NCI-H2107 treated with DMSO at 0.1 percent for 48 hours (cell line): ENCODE results near the gene ADGRV1.

Experiments
- DNase-seq: peaks from one replicate; lab custom pipeline; 2025; ENCODE audit not compliant: unreplicated experiment; lab: John Stamatoyannopoulos, UW

ADGRV1 gene

DNA sequence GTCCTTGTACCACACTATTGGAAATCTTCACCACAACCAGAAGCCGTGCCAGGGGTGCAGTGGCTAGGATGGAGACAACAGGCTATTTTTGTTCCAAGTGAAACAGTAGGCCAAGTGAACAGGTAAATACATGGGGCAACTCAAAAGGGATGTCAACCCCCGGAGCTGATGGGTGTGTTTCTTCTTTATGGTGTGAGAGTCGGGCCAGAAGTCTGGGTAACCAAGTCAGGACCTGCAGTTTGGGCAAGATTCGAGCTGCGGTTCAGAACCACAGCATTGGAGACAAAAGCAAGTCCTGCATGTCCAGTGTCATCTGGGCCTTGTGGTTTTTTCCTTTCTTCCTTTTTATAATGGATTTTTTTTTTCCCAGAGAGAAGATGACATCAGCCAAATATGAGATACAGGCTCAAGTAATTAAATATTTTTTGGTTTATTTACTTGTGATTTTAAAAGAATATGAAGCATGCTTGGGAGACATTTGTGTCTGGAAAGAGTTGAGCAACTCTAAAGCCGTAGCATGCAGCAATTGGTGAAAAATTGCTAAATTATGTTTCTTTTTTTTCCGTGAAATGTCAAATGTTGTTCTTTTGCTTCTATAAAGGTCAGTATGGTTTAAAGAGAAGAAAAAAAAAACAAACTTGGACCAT lies 562.9 kb downstream of the ADGRV1 start:
- DNase-seq, result no peak

DNA sequence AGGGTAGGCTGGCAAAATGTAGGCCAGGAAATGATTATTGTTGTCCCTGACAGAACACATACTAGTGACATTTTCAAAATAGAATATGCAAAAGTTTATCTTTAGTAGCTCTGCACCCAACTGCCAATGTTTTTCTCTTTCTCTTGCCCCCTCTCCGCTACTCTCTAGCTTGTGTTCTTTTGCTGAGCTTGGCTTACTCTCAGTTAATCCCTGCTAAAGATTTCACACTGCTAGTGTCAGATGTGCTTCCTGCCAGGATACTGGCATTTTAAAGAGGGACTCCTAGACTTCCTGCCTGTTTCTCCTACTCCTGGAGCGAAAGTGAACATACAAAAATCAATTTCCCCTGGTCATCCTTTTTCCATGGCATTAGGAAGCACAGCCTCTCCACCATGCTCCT lies 564.1 kb downstream of the ADGRV1 start:
- no peak for DNase-seq

DNA sequence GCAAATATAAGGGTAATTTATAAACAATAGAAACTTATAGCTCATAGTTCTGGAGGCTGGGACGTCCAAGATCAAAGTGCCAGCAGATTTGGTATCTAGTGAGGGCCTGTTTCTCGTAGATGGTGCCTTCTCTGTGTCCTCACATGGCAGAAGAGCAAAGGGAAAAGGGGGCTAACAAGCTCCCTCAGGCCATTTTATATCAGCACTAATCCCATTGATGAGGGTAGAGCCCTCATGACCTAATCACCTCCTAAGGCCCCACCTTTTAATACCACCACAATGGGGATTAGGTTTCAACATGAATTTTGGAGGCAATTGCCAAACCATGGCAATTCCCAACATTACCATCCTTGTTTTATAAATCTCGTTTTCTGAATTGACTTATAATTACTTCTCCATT lies 564.7 kb downstream of the ADGRV1 start:
- DNase-seq, result no peak

DNA sequence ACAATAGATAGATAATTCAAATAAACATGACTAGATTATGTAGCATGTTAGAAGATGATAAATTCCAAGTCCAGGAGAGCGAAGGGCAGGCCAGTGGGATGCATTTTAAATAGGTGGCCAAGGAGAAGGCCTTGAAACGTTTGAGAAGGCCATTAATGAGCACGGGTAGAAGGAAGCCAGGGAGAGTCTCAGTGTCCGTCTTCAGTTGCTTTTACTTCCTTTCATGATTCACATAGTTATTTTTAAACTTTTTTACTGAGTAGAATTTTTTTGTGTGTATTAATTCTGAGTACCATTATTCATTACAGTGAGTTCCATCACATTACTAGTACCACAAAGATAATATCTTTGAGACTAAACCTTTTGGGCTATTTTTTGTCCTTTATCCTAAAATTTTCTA lies 565.3 kb downstream of the ADGRV1 start:
- DNase-seq, result no peak

DNA sequence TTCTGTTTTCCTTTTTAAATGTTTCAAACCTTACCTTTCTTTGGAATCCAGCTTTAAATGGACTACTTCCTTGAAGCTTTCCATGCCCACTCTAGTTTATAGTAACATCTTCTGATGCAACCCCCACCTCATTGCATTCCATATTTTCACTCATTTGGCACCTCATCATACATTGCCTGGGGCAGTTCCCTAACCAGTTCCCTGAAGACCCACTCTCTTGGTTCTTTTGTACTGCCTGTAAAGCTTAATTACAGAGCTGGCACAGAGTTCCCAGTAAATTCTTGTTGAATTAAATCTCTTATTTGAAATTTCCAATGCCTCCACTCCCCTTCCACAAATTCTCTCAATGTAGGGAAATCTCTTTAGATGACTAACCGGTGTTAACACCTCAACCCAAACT lies 567.3 kb downstream of the ADGRV1 start:
- DNase-seq, result no peak

DNA sequence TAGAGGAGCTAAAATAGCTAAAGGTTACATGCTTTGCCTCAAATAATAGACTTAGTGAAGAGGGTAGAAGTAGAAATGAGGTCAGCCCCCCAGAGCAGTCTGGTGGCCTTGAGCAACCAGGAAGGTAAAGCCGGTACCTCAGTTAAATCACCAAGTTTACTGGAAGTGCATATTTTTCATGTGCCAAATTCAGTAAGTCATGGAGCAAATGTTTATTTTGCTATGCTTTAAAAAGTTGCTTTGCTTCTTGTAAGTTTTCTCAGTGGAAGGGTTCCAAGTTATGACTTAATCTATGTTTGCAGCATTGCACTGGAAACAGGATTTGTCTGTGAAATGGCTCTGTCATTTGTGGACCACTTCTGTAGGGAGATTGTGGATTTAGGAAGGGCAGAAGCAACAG lies 567.9 kb downstream of the ADGRV1 start:
- DNase-seq, result no peak

DNA sequence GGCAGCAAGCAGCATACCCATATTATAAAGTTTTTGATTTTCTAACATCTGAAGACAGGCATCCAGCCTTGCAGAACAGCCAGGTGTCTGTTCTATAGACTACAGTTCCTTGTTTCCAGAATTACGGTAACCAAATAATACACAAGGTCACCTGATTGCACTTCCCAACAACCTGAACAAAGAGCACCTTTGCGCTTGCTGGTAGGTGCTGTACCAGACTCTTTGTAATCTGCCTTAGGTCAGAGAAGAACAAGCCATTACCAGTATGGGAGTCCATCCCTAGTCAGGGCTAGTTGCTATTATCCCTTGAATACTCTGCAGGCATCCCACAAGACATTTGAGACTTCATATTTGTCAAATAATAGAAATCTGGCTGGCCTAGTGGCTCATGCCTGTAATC lies 568.3 kb downstream of the ADGRV1 start:
- DNase-seq, result no peak

DNA sequence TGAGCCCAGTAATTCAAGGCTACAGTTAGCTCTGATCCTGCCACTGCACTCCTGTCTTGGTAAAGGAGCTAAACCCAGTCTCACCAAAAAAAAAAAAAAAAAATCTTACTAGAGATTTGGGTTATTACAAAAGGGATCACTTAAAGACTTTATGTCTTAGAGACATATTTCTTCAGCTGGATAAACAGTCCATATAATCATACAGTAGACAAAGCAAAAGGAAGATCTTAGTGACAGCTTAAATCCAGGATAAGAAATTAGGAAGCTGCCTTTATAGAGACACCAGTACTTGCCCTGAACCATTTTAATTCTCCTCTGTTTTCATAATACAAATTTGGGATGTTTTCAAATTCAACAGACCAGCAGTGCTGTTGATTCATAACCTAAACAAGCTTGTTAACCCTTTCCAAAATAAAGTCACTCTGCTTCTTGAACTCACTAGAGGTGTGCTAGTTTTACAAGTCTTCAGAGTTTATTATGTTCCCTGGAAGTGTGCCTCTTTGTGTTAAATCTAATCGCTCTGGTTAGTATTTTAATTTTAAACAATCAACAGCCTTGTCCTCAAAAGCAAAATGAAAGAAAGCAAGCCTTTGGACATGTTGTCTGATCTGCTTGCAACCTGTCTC lies 569.0 kb downstream of the ADGRV1 start:
- no peak for DNase-seq

DNA sequence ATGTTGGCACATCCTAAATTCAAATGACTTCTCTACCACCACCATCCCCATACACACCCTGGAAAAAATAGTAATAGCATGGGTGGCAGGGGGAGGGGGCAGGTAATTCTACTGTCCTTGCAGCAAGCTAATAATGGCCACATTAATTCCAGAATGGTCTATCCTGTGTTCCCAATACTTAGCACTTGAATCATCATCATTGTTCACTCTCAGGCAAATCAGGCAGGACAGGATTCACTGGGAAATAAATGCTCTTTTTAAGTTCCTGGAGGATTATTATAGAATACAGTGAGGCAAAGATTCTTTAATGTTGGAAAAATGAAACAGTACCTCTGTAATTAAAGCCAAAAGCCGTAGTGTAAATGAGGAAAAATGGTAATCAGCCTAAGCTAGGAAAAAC lies 570.0 kb downstream of the ADGRV1 start:
- no peak for DNase-seq

DNA sequence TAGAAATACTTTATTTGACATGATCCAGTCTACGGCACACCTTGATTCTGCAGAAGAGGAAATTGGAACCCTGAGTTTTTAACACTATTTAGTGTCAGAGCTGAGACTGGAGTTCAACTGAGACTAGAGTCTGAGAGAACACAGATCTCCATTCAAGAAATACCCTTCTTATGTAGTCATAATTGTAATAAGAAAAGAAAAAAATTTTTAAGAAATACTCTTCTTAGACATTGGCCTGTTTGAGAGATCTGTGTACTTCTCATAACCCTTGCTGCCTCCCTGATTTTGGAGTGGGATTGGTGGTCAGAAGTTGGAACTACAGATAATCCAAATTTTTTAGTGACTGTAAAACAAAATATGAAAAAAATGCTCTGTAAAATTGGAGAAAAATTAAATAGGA lies 571.2 kb downstream of the ADGRV1 start:
- DNase-seq, result no peak

DNA sequence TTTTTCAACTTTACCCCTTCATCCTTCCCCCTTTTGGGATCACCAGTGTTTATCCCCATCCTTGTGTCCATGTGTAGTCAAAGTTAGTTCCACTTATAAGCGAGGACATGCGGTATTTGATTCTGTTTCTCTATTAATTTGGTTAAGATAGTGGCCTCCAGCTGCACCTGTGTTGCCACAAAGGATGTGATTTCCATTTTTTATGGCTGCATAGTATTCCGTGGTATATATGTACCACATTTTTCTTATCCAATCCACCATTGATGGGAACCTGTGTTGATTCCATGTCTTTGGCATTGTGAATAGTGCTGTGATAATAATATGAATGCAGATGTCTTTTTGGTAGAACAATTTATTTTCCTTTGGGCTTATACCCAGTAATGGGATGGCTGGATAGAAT lies 572.2 kb downstream of the ADGRV1 start:
- DNase-seq, result no peak

DNA sequence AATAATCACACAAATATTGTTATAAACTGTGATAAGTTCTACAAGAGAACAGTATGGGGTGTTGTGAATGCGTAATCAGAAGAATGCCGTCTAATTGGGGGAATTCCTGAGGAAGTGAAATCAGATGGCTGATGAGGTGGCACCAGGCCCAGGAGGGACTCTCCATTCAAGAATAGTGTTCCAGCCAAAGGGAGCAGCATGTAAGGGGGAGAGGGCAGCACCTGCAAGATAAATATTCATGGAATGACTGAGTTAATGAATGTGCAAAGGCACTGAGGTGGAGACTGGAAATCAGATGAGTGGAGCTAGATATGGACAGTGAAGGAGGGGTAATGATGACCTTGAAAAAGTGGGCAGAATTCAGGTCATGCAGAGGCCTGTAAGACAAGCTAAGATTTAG lies 574.0 kb downstream of the ADGRV1 start:
- no peak for DNase-seq

DNA sequence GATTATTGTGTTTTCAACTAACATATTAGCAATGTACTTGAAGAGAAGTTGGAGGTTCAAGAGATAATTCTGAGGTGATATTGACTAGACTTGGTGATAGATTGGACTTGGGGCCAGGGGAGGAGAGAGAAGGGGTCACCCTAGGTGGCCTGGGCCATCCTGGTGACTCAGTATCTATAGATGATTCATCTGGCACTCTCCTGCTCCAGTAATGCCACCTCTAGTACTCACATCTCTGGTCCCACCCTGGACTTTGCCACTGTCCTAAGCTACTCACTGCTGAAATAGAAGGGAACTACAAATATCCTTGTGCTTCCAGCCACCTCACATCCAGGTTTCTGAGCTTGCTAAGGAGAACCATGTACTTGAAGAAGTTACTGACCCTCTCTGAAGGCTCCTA lies 574.6 kb downstream of the ADGRV1 start:
- no peak for DNase-seq

DNA sequence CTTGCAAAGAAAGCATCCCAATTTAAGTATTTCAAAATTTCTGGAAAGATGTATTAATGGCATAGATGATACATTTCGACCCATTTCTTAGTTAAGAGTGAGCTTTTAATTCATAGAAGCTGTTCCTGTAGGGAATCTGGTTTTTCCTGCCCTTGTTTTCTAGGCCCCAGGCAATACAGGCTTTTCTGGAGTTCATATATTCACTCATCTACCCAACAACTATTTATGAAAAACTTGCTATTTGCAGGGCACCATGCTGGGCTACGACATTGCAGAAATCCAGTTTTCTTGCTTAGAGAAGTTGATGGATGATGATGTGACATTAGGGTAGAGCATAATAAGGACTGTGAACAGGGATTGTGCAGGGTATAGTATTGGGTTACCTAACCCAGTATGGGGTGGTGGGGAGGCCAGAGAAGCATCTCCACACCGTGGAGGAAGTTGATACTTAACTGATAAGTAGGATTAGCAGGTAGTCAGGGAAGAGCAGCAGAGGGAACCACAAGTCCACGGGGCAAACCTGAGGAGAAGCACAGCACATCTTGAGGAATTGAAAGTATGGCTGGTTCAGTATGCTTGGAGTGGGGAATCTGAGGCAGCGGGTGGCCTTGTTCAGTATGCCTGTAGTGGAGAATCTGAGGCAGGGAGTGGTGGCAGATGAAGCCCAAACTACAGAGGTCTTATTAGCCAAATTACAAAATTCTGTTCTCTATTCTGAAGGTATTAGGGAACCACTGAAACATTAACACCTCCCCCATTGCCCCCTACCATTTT lies 577.1 kb downstream of the ADGRV1 start:
- no peak for DNase-seq

DNA sequence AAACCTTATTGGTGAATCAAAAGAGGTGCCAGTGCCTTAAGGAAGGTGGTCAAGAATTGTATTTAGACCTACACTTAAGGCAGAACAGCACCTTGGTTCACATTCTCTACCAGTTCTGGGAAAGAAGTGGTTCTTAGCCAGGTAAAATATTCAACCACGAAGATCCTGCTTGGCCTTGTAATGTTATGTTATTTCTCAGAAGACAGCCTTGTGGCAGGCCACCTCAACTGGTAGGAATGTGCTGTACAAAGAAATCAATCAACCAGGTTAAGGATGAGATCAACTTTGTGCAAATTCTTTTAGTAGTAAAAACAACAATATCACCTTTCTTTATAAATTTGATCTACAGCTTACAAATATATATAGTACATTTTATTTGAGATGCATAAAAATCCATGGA lies 577.7 kb downstream of the ADGRV1 start:
- DNase-seq, result no peak

DNA sequence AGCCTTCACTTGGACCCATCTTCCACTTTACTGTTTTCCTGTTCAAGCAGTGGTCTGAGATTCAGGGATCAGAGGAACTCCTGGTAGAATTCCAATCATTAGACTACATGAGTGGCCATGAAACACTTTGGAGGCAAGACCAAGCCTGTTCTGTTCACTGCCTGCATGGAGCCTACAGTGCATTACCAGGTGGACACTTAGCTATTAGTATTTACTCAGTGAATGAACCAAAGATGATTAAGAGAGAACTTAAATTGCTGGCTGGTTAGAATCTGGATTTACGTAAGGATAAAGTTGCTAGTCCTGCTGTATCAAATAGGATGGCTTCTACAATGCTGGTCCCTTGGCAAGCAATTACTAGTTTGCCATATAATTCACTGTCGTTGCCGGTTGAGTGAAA lies 579.0 kb downstream of the ADGRV1 start:
- DNase-seq, result no peak

DNA sequence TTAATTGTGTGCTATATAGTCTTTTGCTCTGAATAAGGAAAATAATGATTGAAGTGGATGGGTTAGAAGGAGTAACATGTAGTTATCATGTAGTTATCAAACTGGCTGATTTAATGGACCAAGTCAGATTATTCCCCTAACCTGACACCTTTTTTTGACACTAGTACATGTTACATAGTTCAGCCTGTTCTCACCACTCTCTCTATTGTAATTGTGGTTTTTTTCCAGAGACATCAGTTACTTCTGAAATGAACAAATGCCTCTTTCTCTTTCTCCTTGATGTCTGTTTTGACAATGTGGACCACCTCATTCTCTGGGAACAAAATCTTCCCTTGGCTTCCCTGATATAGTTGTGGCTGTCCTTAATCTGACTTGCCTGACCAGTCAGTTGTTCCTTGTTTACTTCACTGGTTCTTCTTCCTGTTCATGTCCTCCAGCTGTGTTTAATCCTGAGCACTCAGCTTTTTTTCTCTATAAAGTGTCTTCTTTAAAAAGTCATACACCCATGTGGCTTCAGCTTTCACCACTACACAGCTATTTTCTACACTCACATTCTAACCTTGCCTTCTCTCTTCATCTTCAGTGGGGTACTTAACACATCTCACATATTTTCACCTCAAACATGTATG lies 581.1 kb downstream of the ADGRV1 start:
- no peak for DNase-seq

DNA sequence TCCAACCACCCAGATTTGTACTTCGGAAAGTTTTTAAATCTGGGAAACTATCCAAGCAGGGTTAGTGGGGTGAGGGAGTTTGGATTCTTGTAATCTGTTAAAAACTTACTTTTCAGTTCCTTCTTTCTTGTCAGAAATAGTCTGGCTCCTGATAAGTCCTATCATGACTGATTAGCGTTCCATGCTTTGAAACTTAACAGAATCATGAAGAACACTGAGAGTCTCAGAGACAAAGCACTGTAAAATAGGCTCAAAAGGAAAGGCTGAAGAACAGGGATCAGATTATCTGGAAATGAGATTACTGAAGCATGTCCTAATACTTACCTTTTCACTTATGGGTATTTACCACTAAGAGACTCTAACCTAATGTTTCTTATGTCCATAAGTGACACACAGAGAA lies 582.1 kb downstream of the ADGRV1 start:
- DNase-seq, result no peak

DNA sequence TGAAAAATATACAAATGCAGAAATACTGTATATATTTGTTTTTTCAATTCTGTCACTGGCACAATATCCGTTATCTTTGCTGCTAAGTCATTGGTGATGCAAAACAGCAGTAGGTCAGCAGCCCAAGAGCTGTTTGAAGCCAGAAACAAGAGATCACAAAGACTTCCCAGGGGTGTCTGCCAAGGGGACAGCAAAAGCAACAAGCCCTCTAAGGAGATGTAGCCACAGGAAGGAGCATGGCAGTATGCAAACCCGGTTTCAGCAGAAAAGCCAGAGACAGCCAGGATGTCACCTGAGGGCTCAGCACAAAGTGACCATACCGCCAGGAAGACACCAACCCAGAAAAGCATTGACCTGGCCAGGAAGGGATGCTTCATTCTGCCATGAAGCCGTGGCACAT lies 583.0 kb downstream of the ADGRV1 start:
- DNase-seq, result no peak

DNA sequence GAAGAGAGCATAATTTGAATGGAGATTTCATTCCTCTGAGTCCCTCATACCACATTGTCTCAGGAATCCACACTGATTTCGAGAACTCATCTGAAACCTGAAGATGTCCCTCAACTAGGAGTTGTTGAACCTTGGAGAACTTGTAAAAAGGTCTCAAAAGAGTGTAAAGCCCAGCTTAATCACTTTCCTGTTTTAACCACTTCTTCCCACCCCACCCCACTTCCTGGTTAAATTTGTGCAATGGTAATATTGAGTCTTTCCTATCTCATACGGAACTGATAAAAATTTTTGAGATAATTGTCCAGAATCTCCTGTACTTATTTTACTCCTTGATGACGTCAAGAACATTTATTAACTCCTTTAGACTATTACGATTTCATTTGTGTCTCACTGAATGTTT lies 583.8 kb downstream of the ADGRV1 start:
- no peak for DNase-seq

DNA sequence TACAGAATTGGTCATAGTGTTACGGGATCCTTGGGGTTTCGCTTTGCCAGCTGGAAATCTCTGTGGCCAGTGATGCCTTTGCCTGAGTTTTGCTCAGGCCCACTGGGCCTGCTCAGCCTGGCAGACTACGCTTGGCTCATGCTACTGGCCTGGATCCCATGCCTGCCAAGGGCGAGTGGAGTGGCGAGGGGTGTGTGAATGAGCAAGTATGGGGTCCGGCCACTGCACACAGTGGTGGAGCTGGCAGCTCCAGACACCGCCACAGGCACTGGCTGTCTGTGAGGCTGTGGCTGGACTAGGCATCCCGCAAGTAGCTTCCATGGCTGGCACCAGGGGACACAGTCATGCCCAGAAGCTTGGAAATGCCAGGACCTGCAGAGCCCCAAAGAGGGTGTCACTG lies 584.2 kb downstream of the ADGRV1 start:
- DNase-seq, result no peak

DNA sequence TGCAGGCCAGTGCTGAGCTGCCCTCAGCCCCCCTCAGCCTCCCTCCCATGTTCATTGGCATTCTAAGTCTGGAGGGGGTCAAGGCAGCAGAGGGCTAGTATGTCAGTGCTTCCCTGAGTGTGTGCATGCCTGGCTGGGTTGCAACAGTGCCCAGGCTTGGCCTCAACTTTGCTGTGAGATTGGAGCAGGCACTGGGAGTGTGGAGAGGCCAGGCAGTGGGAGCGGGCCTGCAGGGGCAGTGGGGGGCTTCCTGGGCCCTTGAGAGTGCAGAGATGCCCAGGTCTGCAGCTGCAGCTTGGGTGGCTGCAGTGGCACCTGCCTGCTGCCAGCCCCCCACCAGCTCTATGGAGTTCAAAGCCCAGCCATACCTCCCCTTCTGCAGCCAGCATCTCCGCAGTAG lies 585.2 kb downstream of the ADGRV1 start:
- no peak for DNase-seq
